Omental fat pad (tissue), 4 donors: ENCODE measurements around the gene GRIN2C. TPM values are rescaled to one million over a fixed set of nuclear protein-coding genes. Genes with fewer than 3 reads are reported as not detected.

Source experiments
- ATAC-seq: fragments of 150-250 bp; one replicate; pipeline ENCODE4 v1.9.1; 2016; ENCODE audit warnings: mild to moderate bottlenecking, moderate library complexity; ENCODE audit not compliant: low FRiP score
- DNase-seq: peaks from one replicate; pipeline ENCODE4 v3.0.0-alpha.2; 2019; ENCODE audit warnings: low spot score
- CTCF ChIP-seq, 3 donors: fragments of 450-650 bp; IDR thresholded peaks; one replicate each; pipeline ENCODE4 v1.5.1; 2016 to 2017; ENCODE audit warnings: antibody characterized with exemption in 3 of 3, mild to moderate bottlenecking in 3 of 3, moderate library complexity in 2 of 3
- total RNA-seq, 4 donors: library from RNA; depleted of rRNA; stranded (reverse); fragments of >200 nt; gene quantifications; one replicate each; pipeline ENCODE4 v1.1.0, GENCODE V29; 2016

Gene GRIN2C
- total RNA-seq, 4 donors from 2014 or later = 1.0 to 4.7 (median 1.6) TPM; not detected in 1

- DNase-seq = no peak
- no peak for TF ChIP-seq CTCF (IDR thresholded peaks at IDR 0.05)
- no peak for ATAC-seq
Measured at GRCh38 chr17:74892013-74892841, 32.5 kb upstream of the GRIN2C start.

GRCh38 chr17:74890554-74890953 is 30.9 kb upstream of the GRIN2C start:
- no peak for DNase-seq
- no peak for TF ChIP-seq CTCF (IDR thresholded peaks at IDR 0.05)
- no peak for ATAC-seq

- DNase-seq (no peak), ATAC-seq (no peak)
- TF ChIP-seq CTCF (IDR thresholded peaks at IDR 0.05) = no peak
Measured at GRCh38 chr17:74888469-74888868, 28.8 kb upstream of the GRIN2C start.

GRCh38 chr17:74883241-74883745 is 23.6 kb upstream of the GRIN2C start:
- ATAC-seq = no peak
- TF ChIP-seq CTCF (IDR thresholded peaks at IDR 0.05) = no peak

GRCh38 chr17:74882517-74883240 is 23.0 kb upstream of the GRIN2C start:
- no peak for DNase-seq
- no peak for ATAC-seq
- no peak for TF ChIP-seq CTCF (IDR thresholded peaks at IDR 0.05)

More at GRCh38 chr17:74883241-74883745, 23.6 kb upstream of the GRIN2C start:
- DNase-seq = no peak

- no peak for ATAC-seq
- TF ChIP-seq CTCF (IDR thresholded peaks at IDR 0.05) = no peak
- no peak for DNase-seq
Measured at GRCh38 chr17:74881073-74881472, 21.4 kb upstream of the GRIN2C start.
